ENCODE results near the gene FGF14.

The FGF14 gene

GRCh38 chr13:101728615-101729014, 673.2 kb downstream of the FGF14 start:
- Histone ChIP-seq H4K12ac (ENCODE audit: low read depth, low read length) (no peak overlapping the region), H3K23ac (ENCODE audit: low read length) (no peak overlapping the region), H3K9me3 (ENCODE audit: insufficient read depth, low read depth, low read length) (no peaks in the 10 kb centered on the region), H3K4ac (ENCODE audit: low read depth, low read length) (no peak overlapping the region), H3K9ac (ENCODE audit: low read length) (no peak overlapping the region), H3K14ac (ENCODE audit: low read length) (no peak overlapping the region), H4K8ac (ENCODE audit: low read depth, low read length) (no peak overlapping the region), H3K79me1 (ENCODE audit: low read length) (no peaks in the 10 kb centered on the region), H2BK120ac (ENCODE audit: insufficient read depth, low read length, poor library complexity) (no peak overlapping the region), H4K91ac (ENCODE audit: low read depth, low read length) (no peak overlapping the region), H3K18ac (ENCODE audit: low read length) (no peak overlapping the region), H3K27me3 (ENCODE audit: insufficient read depth, low read length) (no peaks in the 10 kb centered on the region), H3K79me2 (ENCODE audit: control insufficient read depth, insufficient read depth, low read length, poor library complexity) (no peaks in the 10 kb centered on the region), H2AK5ac (ENCODE audit: low read length) (no peak overlapping the region), H3K27ac (ENCODE audit: low read depth, low read length) (no peak overlapping the region), H3K4me2 (ENCODE audit: low read length) (no peak overlapping the region), H2AFZ (ENCODE audit: insufficient read depth, low read length, poor library complexity) (no peak overlapping the region), H3K4me1 (ENCODE audit: control insufficient read depth in 1 of 2, insufficient read depth in 2 of 2, low read length in 2 of 2) (no peaks in the 10 kb centered on the region), H3K36me3 (ENCODE audit: control insufficient read depth in 1 of 2, insufficient read depth in 2 of 2, low read length in 2 of 2) (no peaks in the 10 kb centered on the region), H3K4me3 (ENCODE audit: low read depth, low read length) (no peak overlapping the region), H2BK5ac (ENCODE audit: low read depth, low read length, poor library complexity) (no peak overlapping the region), H2BK12ac (ENCODE audit: low read length) (no peak overlapping the region)
- no CpG with 5 or more reads among the region's 3 CpGs for WGBS (ENCODE audit: extremely low coverage, insufficient coverage, insufficient read length)
- no peak for DNase-seq

- Histone ChIP-seq H3K4me2 (ENCODE audit: low read length) (no peak overlapping the region), H3K36me3 (ENCODE audit: control insufficient read depth in 1 of 2, insufficient read depth in 2 of 2, low read length in 2 of 2) (no peaks in the 10 kb centered on the region), H3K4me3 (ENCODE audit: low read depth, low read length) (no peak overlapping the region), H4K8ac (ENCODE audit: low read depth, low read length) (no peak overlapping the region), H3K18ac (ENCODE audit: low read length) (no peak overlapping the region), H3K9me3 (ENCODE audit: insufficient read depth, low read depth, low read length) (no peaks in the 10 kb centered on the region), H3K79me2 (ENCODE audit: control insufficient read depth, insufficient read depth, low read length, poor library complexity) (no peaks in the 10 kb centered on the region), H3K14ac (ENCODE audit: low read length) (no peak overlapping the region), H2BK120ac (ENCODE audit: insufficient read depth, low read length, poor library complexity) (no peak overlapping the region), H4K91ac (ENCODE audit: low read depth, low read length) (no peak overlapping the region), H3K9ac (ENCODE audit: low read length) (no peak overlapping the region), H3K27me3 (ENCODE audit: insufficient read depth, low read length) (no peaks in the 10 kb centered on the region), H4K12ac (ENCODE audit: low read depth, low read length) (no peak overlapping the region), H2BK12ac (ENCODE audit: low read length) (no peak overlapping the region), H3K23ac (ENCODE audit: low read length) (no peak overlapping the region), H2AK5ac (ENCODE audit: low read length) (no peak overlapping the region), H3K79me1 (ENCODE audit: low read length) (no peaks in the 10 kb centered on the region), H2AFZ (ENCODE audit: insufficient read depth, low read length, poor library complexity) (no peak overlapping the region), H3K4me1 (ENCODE audit: control insufficient read depth in 1 of 2, insufficient read depth in 2 of 2, low read length in 2 of 2) (no peaks in the 10 kb centered on the region), H2BK5ac (ENCODE audit: low read depth, low read length, poor library complexity) (no peak overlapping the region), H3K27ac (ENCODE audit: low read depth, low read length) (no peak overlapping the region), H3K4ac (ENCODE audit: low read depth, low read length) (no peak overlapping the region)
- no peak for DNase-seq
Measured at GRCh38 chr13:101728021-101728420, 673.8 kb downstream of the FGF14 start.

- H2AK5ac ChIP-seq (ENCODE audit: low read length), result no peak overlapping the region
- H2BK12ac ChIP-seq (ENCODE audit: low read length), result no peak overlapping the region
- H2BK120ac ChIP-seq (ENCODE audit: insufficient read depth, low read length, poor library complexity), result no peak overlapping the region
- H4K8ac ChIP-seq (ENCODE audit: low read depth, low read length), result no peak overlapping the region
- no peaks in the 10 kb centered on the region for H3K79me1 ChIP-seq (ENCODE audit: low read length)
- H3K4me1 ChIP-seq (ENCODE audit: control insufficient read depth in 1 of 2, insufficient read depth in 2 of 2, low read length in 2 of 2), result no peaks in the 10 kb centered on the region
- DNase-seq, result no peak
- H3K27ac ChIP-seq (ENCODE audit: low read depth, low read length), result no peak overlapping the region
- H3K36me3 ChIP-seq (ENCODE audit: control insufficient read depth in 1 of 2, insufficient read depth in 2 of 2, low read length in 2 of 2), result no peaks in the 10 kb centered on the region
- no peak overlapping the region for H4K12ac ChIP-seq (ENCODE audit: low read depth, low read length)
- no peak overlapping the region for H2AFZ ChIP-seq (ENCODE audit: insufficient read depth, low read length, poor library complexity)
- no peak overlapping the region for H3K4me2 ChIP-seq (ENCODE audit: low read length)
- H3K4me3 ChIP-seq (ENCODE audit: low read depth, low read length), result no peak overlapping the region
- H2BK5ac ChIP-seq (ENCODE audit: low read depth, low read length, poor library complexity), result no peak overlapping the region
- H3K23ac ChIP-seq (ENCODE audit: low read length), result no peak overlapping the region
- no CpG with 5 or more reads among the region's 1 CpG for WGBS (ENCODE audit: extremely low coverage, insufficient coverage, insufficient read length)
- no peak overlapping the region for H4K91ac ChIP-seq (ENCODE audit: low read depth, low read length)
- no peak overlapping the region for H3K18ac ChIP-seq (ENCODE audit: low read length)
- no peaks in the 10 kb centered on the region for H3K79me2 ChIP-seq (ENCODE audit: control insufficient read depth, insufficient read depth, low read length, poor library complexity)
- no peak overlapping the region for H3K14ac ChIP-seq (ENCODE audit: low read length)
- no peak overlapping the region for H3K4ac ChIP-seq (ENCODE audit: low read depth, low read length)
- no peaks in the 10 kb centered on the region for H3K27me3 ChIP-seq (ENCODE audit: insufficient read depth, low read length)
- H3K9ac ChIP-seq (ENCODE audit: low read length), result no peak overlapping the region
- no peaks in the 10 kb centered on the region for H3K9me3 ChIP-seq (ENCODE audit: insufficient read depth, low read depth, low read length)
Measured at GRCh38 chr13:101727118-101727517, 674.7 kb downstream of the FGF14 start.

- Histone ChIP-seq H3K36me3 (ENCODE audit: control insufficient read depth in 1 of 2, insufficient read depth in 2 of 2, low read length in 2 of 2) (no peaks in the 10 kb centered on the region), H3K4me1 (ENCODE audit: control insufficient read depth in 1 of 2, insufficient read depth in 2 of 2, low read length in 2 of 2) (no peaks in the 10 kb centered on the region), H4K8ac (ENCODE audit: low read depth, low read length) (no peak overlapping the region), H3K4me3 (ENCODE audit: low read depth, low read length) (no peak overlapping the region), H4K12ac (ENCODE audit: low read depth, low read length) (no peak overlapping the region), H3K23ac (ENCODE audit: low read length) (no peak overlapping the region), H3K9ac (ENCODE audit: low read length) (no peak overlapping the region), H2BK12ac (ENCODE audit: low read length) (no peak overlapping the region), H3K4ac (ENCODE audit: low read depth, low read length) (no peak overlapping the region), H3K18ac (ENCODE audit: low read length) (no peak overlapping the region), H3K79me1 (ENCODE audit: low read length) (no peaks in the 10 kb centered on the region), H3K9me3 (ENCODE audit: insufficient read depth, low read depth, low read length) (no peaks in the 10 kb centered on the region), H2AK5ac (ENCODE audit: low read length) (no peak overlapping the region), H3K27ac (ENCODE audit: low read depth, low read length) (no peak overlapping the region), H2AFZ (ENCODE audit: insufficient read depth, low read length, poor library complexity) (no peak overlapping the region), H4K91ac (ENCODE audit: low read depth, low read length) (no peak overlapping the region), H3K14ac (ENCODE audit: low read length) (no peak overlapping the region), H2BK120ac (ENCODE audit: insufficient read depth, low read length, poor library complexity) (no peak overlapping the region), H3K4me2 (ENCODE audit: low read length) (no peak overlapping the region), H2BK5ac (ENCODE audit: low read depth, low read length, poor library complexity) (no peak overlapping the region), H3K79me2 (ENCODE audit: control insufficient read depth, insufficient read depth, low read length, poor library complexity) (no peaks in the 10 kb centered on the region), H3K27me3 (ENCODE audit: insufficient read depth, low read length) (no peaks in the 10 kb centered on the region)
- no CpG with 5 or more reads among the region's 2 CpGs for WGBS (ENCODE audit: extremely low coverage, insufficient coverage, insufficient read length)
- DNase-seq, result no peak
Measured at GRCh38 chr13:101726681-101727080, 675.2 kb downstream of the FGF14 start.
